Left ventricle myocardium inferior (tissue), 1 donor: Measurements from ENCODE around the gene METTL25. TPM values are rescaled to one million over a fixed set of nuclear protein-coding genes. Genes with fewer than 3 reads are reported as not detected.

Source experiments
- DNase-seq: peaks from one replicate; pipeline ENCODE4 v3.0.0-alpha.2; 2020
- H3K27ac ChIP-seq: fragments of 200-600 bp; replicated peaks from 2 replicates; pipeline ENCODE4 v1.8.0; 2021
- H3K27me3 ChIP-seq: fragments of 200-600 bp; 2 replicates; pipeline ENCODE4 v1.8.0; 2021; ENCODE audit warnings: low read depth
- H3K36me3 ChIP-seq: fragments of 200-600 bp; 2 replicates; pipeline ENCODE4 v1.8.0; 2021
- H3K4me1 ChIP-seq: fragments of 200-600 bp; 2 replicates; pipeline ENCODE4 v1.8.0; 2021
- H3K4me3 ChIP-seq: fragments of 200-600 bp; 2 replicates; pipeline ENCODE4 v1.8.0; 2021; ENCODE audit warnings: mild to moderate bottlenecking, moderate library complexity
- H3K9me3 ChIP-seq: fragments of 200-600 bp; replicated peaks from 2 replicates; pipeline ENCODE4 v1.8.0; 2021
- CTCF ChIP-seq: fragments of 200-600 bp; IDR thresholded peaks from 2 replicates; pipeline ENCODE4 v1.8.0; 2021; ENCODE audit warnings: antibody characterized with exemption, mild to moderate bottlenecking, borderline replicate concordance
- intact Hi-C: fragments of 100-400 bp; cut with micrococcal nuclease; formaldehyde crosslinking; loops from one replicate; pipeline ENCODE4 v1.11.0; 2022
- total RNA-seq: library from RNA; stranded (reverse); fragmentation: NEBNext Ultra II Directional; extraction: Animal tissue kit (Norgen Biotek cat#: 25700); gene quantifications from one replicate; pipeline ENCODE4 v1.2.1, GENCODE V29; 2021
- donor health status: DM: no; HTN: yes; CAD: no; lungs with severe emphysema.

Gene METTL25
- total RNA-seq, 1 donor from 2014 or later = 15.8 TPM

- Histone ChIP-seq H3K4me3 (no peak overlapping the region), H3K27ac (no peak overlapping the region), H3K36me3 (peaks cover 10% of the 10 kb centered on the region), H3K4me1 (no peaks in the 10 kb centered on the region), H3K9me3 (no peaks in the 10 kb centered on the region), H3K27me3 (no peaks in the 10 kb centered on the region)
- intact Hi-C loops = no loop called here
- DNase-seq = no peak
- TF ChIP-seq CTCF = no peak
Observed at GRCh38 chr12:82414044-82414443, 55.7 kb downstream of the METTL25 start.

GRCh38 chr12:82414926-82415325, 56.6 kb downstream of the METTL25 start:
- Histone ChIP-seq H3K27ac (no peak overlapping the region), H3K9me3 (no peaks in the 10 kb centered on the region), H3K36me3 (peaks cover 7% of the 10 kb centered on the region), H3K4me1 (no peaks in the 10 kb centered on the region), H3K4me3 (no peak overlapping the region), H3K27me3 (no peaks in the 10 kb centered on the region)
- no peak for DNase-seq
- TF ChIP-seq CTCF = no peak
- intact Hi-C loops = no loop called here

GRCh38 chr12:82415402-82415801, 57.1 kb downstream of the METTL25 start:
- Histone ChIP-seq H3K4me3 (no peak overlapping the region), H3K36me3 (peaks cover 7% of the 10 kb centered on the region), H3K4me1 (no peaks in the 10 kb centered on the region), H3K9me3 (no peaks in the 10 kb centered on the region), H3K27ac (no peak overlapping the region), H3K27me3 (no peaks in the 10 kb centered on the region)
- no peak for TF ChIP-seq CTCF
- intact Hi-C loops = no loop called here
- no peak for DNase-seq

DNA sequence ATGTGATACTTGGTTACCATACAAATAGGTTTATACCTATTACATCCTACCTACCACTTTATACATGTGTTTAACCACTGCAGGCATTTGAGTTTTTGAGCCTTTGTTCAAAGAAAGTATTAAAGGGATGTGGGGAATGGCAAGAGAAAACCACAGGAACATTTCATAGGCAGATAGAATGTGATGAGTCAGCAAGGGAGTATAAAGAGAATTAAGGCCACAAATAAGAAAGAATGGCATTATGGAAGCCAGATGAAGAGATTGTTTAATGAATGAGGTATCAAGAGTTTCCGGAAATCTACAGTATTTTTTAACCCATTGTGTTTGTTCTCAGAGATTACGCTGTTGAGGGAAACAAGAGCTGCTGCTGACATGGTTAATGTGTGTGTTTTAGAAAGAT, 66.9 kb downstream of the METTL25 start:
- Histone ChIP-seq H3K36me3 (no peaks in the 10 kb centered on the region), H3K4me1 (no peaks in the 10 kb centered on the region), H3K9me3 (no peaks in the 10 kb centered on the region), H3K4me3 (no peak overlapping the region), H3K27ac (no peak overlapping the region), H3K27me3 (no peaks in the 10 kb centered on the region)
- no peak for DNase-seq
- intact Hi-C loops = no loop called here
- TF ChIP-seq CTCF = no peak

GRCh38 chr12:82426081-82426480, 67.8 kb downstream of the METTL25 start:
- H3K4me3 ChIP-seq = no peak overlapping the region
- H3K9me3 ChIP-seq = no peaks in the 10 kb centered on the region
- intact Hi-C loops = no loop called here

More at GRCh38 chr12:82426081-82426480, 67.8 kb downstream of the METTL25 start:
- Histone ChIP-seq H3K4me1 (no peaks in the 10 kb centered on the region), H3K27ac (no peak overlapping the region), H3K36me3 (peaks cover 1% of the 10 kb centered on the region), H3K27me3 (no peaks in the 10 kb centered on the region)
- DNase-seq = no peak
- TF ChIP-seq CTCF = no peak
